ENCODE measurements around the gene MYRIP. TPM values are rescaled to one million over a fixed set of nuclear protein-coding genes. Genes with fewer than 3 reads are reported as not detected.

The MYRIP gene
- 0.09 and 0.16 TPM in 2 replicates for total RNA-seq

DNA sequence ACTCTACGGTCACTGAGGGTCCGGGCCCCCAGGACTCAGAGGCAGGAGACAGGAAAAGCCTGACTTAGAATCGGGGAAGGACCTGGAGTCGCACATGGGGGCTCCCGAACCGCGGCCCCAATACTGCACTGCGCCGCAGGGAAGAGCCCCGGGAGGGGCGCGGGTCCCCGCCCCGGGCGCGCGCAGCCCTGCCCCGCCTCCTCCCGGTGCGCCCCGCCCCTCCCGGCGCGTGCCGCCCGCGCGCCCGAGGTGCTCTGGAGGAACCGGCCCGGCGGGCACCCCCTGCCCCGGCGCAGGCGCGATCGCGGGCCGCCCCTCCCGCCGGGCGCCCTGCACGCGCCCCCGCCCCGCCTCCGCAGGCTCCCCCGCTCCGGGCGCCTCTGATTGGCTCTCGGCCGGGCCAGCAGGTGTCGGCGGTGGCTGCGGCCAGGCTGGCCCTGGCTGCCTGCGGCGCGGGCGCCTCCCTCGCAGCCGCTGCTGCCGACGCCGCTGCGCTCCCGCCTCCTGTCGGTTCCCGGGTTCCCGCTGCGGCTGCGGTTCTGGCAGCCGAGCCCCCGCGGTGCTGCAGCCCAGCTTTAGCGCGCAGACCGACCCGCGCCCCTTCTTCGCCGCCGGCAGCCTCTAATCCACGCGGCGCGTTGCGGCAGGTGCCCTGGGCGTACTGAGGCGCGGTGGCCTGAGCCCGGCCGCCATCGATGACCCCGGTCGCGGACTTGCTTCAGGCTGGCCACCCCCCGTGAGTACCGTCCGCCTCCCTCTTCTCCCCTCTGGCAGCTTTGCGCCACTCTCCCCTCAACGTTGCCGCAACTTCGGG, at the start of gene MYRIP:
MYRIP (plus strand) TSS at position 429 of the 814 bp plus-strand sequence. CDS start 91,208 bp downstream, outside the sequence.

DNA sequence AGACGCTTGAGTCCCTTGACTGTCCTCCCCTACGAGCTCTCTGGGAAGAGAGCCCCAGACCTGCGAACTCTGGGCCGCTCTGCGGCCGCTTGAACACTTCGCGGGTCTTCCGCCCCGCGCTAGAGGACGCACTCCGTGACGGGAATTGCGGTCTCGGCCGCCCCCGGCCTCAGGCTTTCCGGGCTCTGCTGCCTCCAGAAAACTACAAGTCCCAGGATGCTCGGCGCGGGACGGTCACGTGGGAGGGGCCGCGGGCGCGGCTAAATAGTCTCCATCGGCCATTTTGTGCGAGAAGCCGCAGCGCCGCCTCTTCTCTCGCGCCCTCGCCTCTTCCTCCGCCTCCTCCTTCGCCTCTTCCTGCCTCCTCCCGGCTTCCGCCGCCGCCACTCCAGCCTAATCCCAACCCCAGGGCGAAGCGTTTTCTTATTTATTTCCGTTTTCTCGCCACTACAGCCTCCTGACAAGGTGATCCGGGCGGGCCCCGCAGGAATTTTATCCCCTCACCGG, 500.1 kb downstream of the MYRIP start, which contains the start of gene EIF1B:
EIF1B (plus strand) TSS at position 290 of the 507 bp plus-strand sequence. CDS start 235 bp downstream, outside the sequence.

